GM23338 (cell line): ENCODE measurements around the gene MRM2. TPM values are rescaled to one million over a fixed set of nuclear protein-coding genes. Genes with fewer than 3 reads are reported as not detected.

Experiments used
- ATAC-seq: fragments of 200-7000 bp; cut with Tn5 transposase; 3 replicates; pipeline ENCODE4 v1.9.1; 2020
- DNase-seq: peaks from one replicate; pipeline ENCODE4 v3.0.0-alpha.2; 2015; ENCODE audit warnings: low spot score
- H2AFZ ChIP-seq: fragments of 200-600 bp; sonication (generic); 2 replicates; pipeline ENCODE4 v1.8.0; 2016; ENCODE audit warnings: antibody characterized with exemption, mild to moderate bottlenecking, moderate library complexity
- H3F3A ChIP-seq: fragments of 200-600 bp; sonication (generic); replicated peaks from 2 replicates; pipeline ENCODE4 v1.8.0; 2017; ENCODE audit warnings: antibody characterized with exemption, mixed run types, low read depth
- H3K27ac ChIP-seq: fragments of 200-600 bp; sonication (generic); 2 replicates; pipeline ENCODE4 v1.6.1; 2016; ENCODE audit warnings: low read depth
- H3K27me3 ChIP-seq: fragments of 200-600 bp; sonication (generic); 2 replicates; pipeline ENCODE4 v1.8.0; 2016; ENCODE audit warnings: mild to moderate bottlenecking, mixed run types, moderate library complexity; ENCODE audit not compliant: insufficient read depth
- H3K36me3 ChIP-seq: fragments of 200-600 bp; sonication (generic); 2 replicates; pipeline ENCODE4 v1.8.0; 2016; ENCODE audit warnings: mild to moderate bottlenecking; ENCODE audit not compliant: insufficient read depth
- H3K4me1 ChIP-seq: fragments of 200-600 bp; sonication (generic); 2 replicates; pipeline ENCODE4 v1.8.0; 2016; ENCODE audit warnings: mild to moderate bottlenecking, moderate library complexity; ENCODE audit not compliant: insufficient read depth
- H3K4me2 ChIP-seq: fragments of 200-600 bp; sonication (generic); 2 replicates; pipeline ENCODE4 v1.7.1; 2017; ENCODE audit warnings: mixed run types
- H3K4me3 ChIP-seq: fragments of 200-600 bp; sonication (generic); 2 replicates; pipeline ENCODE4 v1.6.1; 2016; ENCODE audit warnings: mixed run types
- H3K79me2 ChIP-seq: fragments of 200-600 bp; sonication (generic); replicated peaks from 2 replicates; pipeline ENCODE4 v1.8.0; 2017; ENCODE audit warnings: mild to moderate bottlenecking; ENCODE audit not compliant: insufficient read depth
- H3K9me2 ChIP-seq: fragments of 200-600 bp; sonication (generic); 2 replicates; pipeline ENCODE4 v1.8.0; 2017; ENCODE audit not compliant: insufficient read depth
- H4K20me1 ChIP-seq: fragments of 200-600 bp; sonication (generic); replicated peaks from 2 replicates; pipeline ENCODE4 v1.8.0; 2017; ENCODE audit warnings: mild to moderate bottlenecking; ENCODE audit not compliant: insufficient read depth
- H3K27ac Mint-ChIP-seq: 2 replicates; pipeline ENCODE4 v1.8.0; 2020; ENCODE audit warnings: inconsistent platforms, mild to moderate bottlenecking, moderate library complexity, mixed read lengths
- H3K27me3 Mint-ChIP-seq: 3 replicates; pipeline ENCODE4 v1.8.0; 2022; ENCODE audit warnings: low read depth, mild to moderate bottlenecking, moderate library complexity, mixed read lengths, inconsistent platforms; ENCODE audit not compliant: insufficient read depth, poor library complexity
- H3K36me3 Mint-ChIP-seq: 3 replicates; pipeline ENCODE4 v1.8.0; 2021; ENCODE audit warnings: low read depth, mild to moderate bottlenecking, inconsistent platforms, moderate library complexity, mixed read lengths
- H3K4me1 Mint-ChIP-seq: 3 replicates; pipeline ENCODE4 v1.8.0; 2020; ENCODE audit warnings: mild to moderate bottlenecking, inconsistent platforms, mixed read lengths
- H3K4me3 Mint-ChIP-seq: 3 replicates; pipeline ENCODE4 v1.8.0; 2021; ENCODE audit warnings: moderate library complexity, mild to moderate bottlenecking, inconsistent platforms, mixed read lengths
- H3K9me3 Mint-ChIP-seq: 3 replicates; pipeline ENCODE4 v1.8.0; 2020; ENCODE audit warnings: moderate library complexity, mild to moderate bottlenecking, inconsistent platforms, mixed read lengths
- CREB1 ChIP-seq: fragments of 250-450 bp; sonication (Bioruptor Pico); IDR thresholded peaks from 2 replicates; pipeline ENCODE4 v1.5.0; 2020; ENCODE audit warnings: low read depth, mild to moderate bottlenecking, moderate library complexity
- EZH2 ChIP-seq: fragments of 200-600 bp; sonication (generic); IDR thresholded peaks from one replicate; pipeline ENCODE4 v1.8.0; 2017; ENCODE audit warnings: antibody characterized with exemption, mild to moderate bottlenecking, low read depth; ENCODE audit not compliant: unreplicated experiment
- EZH2phosphoT487 ChIP-seq: fragments of 200-600 bp; sonication (generic); IDR thresholded peaks from one replicate; pipeline ENCODE4 v1.8.1; 2018; ENCODE audit warnings: antibody characterized with exemption; ENCODE audit not compliant: unreplicated experiment
- JUNB ChIP-seq: IDR thresholded peaks from one replicate; pipeline ENCODE4 v1.6.1; 2016; ENCODE audit warnings: antibody characterized with exemption; ENCODE audit not compliant: unreplicated experiment
- NANOG ChIP-seq: IDR thresholded peaks from 2 replicates; pipeline ENCODE4 v1.6.1; 2016; ENCODE audit warnings: antibody characterized with exemption, borderline replicate concordance
- POLR2AphosphoS5 ChIP-seq: IDR thresholded peaks from 2 replicates; pipeline ENCODE4 v1.6.1; 2016; ENCODE audit warnings: antibody characterized with exemption, low read depth
- STAT1 ChIP-seq: IDR thresholded peaks from one replicate; pipeline ENCODE4 v1.6.1; 2016; ENCODE audit warnings: antibody characterized with exemption; ENCODE audit not compliant: unreplicated experiment
- ZNF114 ChIP-seq: fragments of 250-450 bp; sonication (Bioruptor Pico); IDR thresholded peaks from 2 replicates; pipeline ENCODE4 v1.5.0; 2020; ENCODE audit warnings: mild to moderate bottlenecking, moderate library complexity
- ZNF331 ChIP-seq: fragments of 250-450 bp; sonication (Bioruptor Pico); IDR thresholded peaks from 2 replicates; pipeline ENCODE4 v1.5.0; 2020; ENCODE audit warnings: low read depth, mild to moderate bottlenecking, moderate library complexity
- polyA plus RNA-seq: library from polyadenylated mRNA; unstranded; fragments of >200 nt; fragmentation: Nextera tagmentation; extraction: Ambion mirVana; gene quantifications from 2 replicates; pipeline ENCODE4 v1.2.1, GENCODE V29; 2016
- total RNA-seq: library from RNA; depleted of rRNA; stranded (reverse); fragments of >200 nt; shearing (Covaris generic); gene quantifications from 2 replicates; pipeline ENCODE4 v1.2.3, GENCODE V29; 2014
- TF ChIP-seq, protein P1 (sequence below): fragments of 250-450 bp; sonication (Bioruptor Pico); IDR thresholded peaks from 2 replicates; pipeline ENCODE4 v1.5.0; 2020; ENCODE audit warnings: mild to moderate bottlenecking, moderate library complexity
- TF ChIP-seq, protein P2 (sequence below), 2 experiments: fragments of 200-600 bp in 1 of 2; sonication (generic) in 1 of 2; conservative IDR thresholded peaks; 2 replicates each; pipeline versions ENCODE4 v1.5.1 to v1.6.1; 2016 to 2017; ENCODE audit warnings: antibody characterized with exemption in 2 of 2, low read depth in 2 of 2, mild to moderate bottlenecking in 2 of 2, moderate library complexity in 1 of 2
- TF ChIP-seq, protein P3 (sequence below): IDR thresholded peaks from one replicate; pipeline ENCODE4 v1.6.1; 2018; ENCODE audit warnings: antibody characterized with exemption; ENCODE audit not compliant: unreplicated experiment
- TF ChIP-seq, protein P4 (sequence below): IDR thresholded peaks from 2 replicates; pipeline ENCODE4 v1.6.1; 2016; ENCODE audit warnings: antibody characterized with exemption

The MRM2 gene
- total and polyA plus RNA-seq, 2 experiments from 2014 or later = 30.0 to 37.8 TPM

DNA sequence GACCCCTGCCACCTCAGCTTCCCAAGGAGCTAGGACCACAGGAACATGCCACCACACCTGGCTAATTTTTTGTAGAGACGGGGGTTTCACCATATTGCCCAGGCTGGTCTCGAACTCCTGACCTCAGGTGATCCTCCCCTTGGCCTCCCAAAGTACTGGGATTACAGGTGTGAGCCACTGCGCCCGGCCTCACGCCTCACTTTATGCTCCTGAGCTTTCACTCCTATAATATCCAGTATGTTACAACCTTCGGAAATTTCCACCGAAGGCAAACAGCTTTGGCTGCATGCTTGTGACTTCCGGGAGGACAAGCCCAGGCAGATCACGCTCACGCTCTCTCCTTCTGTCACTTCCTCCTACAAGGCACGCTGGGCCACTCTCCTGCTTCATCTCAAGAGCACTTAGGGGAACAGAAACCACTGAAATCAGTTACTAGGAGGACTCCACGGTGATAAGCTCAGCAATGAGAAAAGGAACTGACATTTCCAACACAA lies 4.8 kb downstream of the MRM2 start:
- Histone ChIP-seq H3F3A (peaks cover 17% of the 10 kb centered on the region; the same call in 1 of the 2 replicates), H3K4me1 (peaks cover 17% of the 10 kb centered on the region), H3K4me3 (no peak overlapping the region), H3K79me2 (peaks cover 38% of the 10 kb centered on the region), H4K20me1 (no peaks in the 10 kb centered on the region; the same call in 1 of the 2 replicates), H3K27me3 (no peaks in the 10 kb centered on the region), H3K36me3 (peaks cover 40% of the 10 kb centered on the region), H3K4me2 (no peak overlapping the region), H3K9me2 (no peaks in the 10 kb centered on the region), H2AFZ (no peak overlapping the region), H3K27ac (peak overlapping the region; percentile 63; the same call in 1 of the 2 replicates)
- H3K27ac Mint-ChIP-seq = peak overlapping the region; percentile 70; the same call in 1 of the 2 replicates
- H3K4me1 Mint-ChIP-seq = peaks cover 7% of the 10 kb centered on the region; the same call in 2 of the 3 replicates
- H3K9me3 Mint-ChIP-seq = no peaks in the 10 kb centered on the region
- no peak overlapping the region; the same call in 2 of the 3 replicates for H3K4me3 Mint-ChIP-seq
- H3K36me3 Mint-ChIP-seq = peaks cover 54% of the 10 kb centered on the region
- no peak for ATAC-seq
- no peak for DNase-seq
- H3K27me3 Mint-ChIP-seq = peaks cover 15% of the 10 kb centered on the region
- TF ChIP-seq STAT1 (no peak), EZH2phosphoT487 (no peak), JUNB (no peak), POLR2AphosphoS5 (no peak), NANOG (no peak), EZH2 (no peak), ZNF114 (CRISPR knock-in tag) (no peak), CREB1 (CRISPR knock-in tag) (no peak), ZNF331 (no peak)
- TF ChIP-seq, protein P1, sequence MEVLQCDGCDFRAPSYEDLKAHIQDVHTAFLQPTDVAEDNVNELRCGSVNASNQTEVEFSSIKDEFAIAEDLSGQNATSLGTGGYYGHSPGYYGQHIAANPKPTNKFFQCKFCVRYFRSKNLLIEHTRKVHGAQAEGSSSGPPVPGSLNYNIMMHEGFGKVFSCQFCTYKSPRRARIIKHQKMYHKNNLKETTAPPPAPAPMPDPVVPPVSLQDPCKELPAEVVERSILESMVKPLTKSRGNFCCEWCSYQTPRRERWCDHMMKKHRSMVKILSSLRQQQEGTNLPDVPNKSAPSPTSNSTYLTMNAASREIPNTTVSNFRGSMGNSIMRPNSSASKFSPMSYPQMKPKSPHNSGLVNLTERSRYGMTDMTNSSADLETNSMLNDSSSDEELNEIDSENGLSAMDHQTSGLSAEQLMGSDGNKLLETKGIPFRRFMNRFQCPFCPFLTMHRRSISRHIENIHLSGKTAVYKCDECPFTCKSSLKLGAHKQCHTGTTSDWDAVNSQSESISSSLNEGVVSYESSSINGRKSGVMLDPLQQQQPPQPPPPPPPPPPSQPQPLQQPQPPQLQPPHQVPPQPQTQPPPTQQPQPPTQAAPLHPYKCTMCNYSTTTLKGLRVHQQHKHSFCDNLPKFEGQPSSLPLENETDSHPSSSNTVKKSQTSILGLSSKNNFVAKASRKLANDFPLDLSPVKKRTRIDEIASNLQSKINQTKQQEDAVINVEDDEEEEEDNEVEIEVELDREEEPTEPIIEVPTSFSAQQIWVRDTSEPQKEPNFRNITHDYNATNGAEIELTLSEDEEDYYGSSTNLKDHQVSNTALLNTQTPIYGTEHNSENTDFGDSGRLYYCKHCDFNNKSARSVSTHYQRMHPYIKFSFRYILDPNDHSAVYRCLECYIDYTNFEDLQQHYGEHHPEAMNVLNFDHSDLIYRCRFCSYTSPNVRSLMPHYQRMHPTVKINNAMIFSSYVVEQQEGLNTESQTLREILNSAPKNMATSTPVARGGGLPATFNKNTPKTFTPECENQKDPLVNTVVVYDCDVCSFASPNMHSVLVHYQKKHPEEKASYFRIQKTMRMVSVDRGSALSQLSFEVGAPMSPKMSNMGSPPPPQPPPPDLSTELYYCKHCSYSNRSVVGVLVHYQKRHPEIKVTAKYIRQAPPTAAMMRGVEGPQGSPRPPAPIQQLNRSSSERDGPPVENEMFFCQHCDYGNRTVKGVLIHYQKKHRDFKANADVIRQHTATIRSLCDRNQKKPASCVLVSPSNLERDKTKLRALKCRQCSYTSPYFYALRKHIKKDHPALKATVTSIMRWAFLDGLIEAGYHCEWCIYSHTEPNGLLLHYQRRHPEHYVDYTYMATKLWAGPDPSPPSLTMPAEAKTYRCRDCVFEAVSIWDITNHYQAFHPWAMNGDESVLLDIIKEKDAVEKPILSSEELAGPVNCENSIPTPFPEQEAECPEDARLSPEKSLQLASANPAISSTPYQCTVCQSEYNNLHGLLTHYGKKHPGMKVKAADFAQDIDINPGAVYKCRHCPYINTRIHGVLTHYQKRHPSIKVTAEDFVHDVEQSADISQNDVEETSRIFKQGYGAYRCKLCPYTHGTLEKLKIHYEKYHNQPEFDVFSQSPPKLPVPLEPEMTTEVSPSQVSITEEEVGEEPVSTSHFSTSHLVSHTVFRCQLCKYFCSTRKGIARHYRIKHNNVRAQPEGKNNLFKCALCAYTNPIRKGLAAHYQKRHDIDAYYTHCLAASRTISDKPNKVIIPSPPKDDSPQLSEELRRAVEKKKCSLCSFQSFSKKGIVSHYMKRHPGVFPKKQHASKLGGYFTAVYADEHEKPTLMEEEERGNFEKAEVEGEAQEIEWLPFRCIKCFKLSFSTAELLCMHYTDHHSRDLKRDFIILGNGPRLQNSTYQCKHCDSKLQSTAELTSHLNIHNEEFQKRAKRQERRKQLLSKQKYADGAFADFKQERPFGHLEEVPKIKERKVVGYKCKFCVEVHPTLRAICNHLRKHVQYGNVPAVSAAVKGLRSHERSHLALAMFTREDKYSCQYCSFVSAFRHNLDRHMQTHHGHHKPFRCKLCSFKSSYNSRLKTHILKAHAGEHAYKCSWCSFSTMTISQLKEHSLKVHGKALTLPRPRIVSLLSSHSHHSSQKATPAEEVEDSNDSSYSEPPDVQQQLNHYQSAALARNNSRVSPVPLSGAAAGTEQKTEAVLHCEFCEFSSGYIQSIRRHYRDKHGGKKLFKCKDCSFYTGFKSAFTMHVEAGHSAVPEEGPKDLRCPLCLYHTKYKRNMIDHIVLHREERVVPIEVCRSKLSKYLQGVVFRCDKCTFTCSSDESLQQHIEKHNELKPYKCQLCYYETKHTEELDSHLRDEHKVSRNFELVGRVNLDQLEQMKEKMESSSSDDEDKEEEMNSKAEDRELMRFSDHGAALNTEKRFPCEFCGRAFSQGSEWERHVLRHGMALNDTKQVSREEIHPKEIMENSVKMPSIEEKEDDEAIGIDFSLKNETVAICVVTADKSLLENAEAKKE (CRISPR knock-in tag) = no peak
- TF ChIP-seq, protein P2, sequence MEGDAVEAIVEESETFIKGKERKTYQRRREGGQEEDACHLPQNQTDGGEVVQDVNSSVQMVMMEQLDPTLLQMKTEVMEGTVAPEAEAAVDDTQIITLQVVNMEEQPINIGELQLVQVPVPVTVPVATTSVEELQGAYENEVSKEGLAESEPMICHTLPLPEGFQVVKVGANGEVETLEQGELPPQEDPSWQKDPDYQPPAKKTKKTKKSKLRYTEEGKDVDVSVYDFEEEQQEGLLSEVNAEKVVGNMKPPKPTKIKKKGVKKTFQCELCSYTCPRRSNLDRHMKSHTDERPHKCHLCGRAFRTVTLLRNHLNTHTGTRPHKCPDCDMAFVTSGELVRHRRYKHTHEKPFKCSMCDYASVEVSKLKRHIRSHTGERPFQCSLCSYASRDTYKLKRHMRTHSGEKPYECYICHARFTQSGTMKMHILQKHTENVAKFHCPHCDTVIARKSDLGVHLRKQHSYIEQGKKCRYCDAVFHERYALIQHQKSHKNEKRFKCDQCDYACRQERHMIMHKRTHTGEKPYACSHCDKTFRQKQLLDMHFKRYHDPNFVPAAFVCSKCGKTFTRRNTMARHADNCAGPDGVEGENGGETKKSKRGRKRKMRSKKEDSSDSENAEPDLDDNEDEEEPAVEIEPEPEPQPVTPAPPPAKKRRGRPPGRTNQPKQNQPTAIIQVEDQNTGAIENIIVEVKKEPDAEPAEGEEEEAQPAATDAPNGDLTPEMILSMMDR (conservative IDR thresholded peaks at IDR 0.05; ENCODE audit: low read depth in 2 of 2) = no peak
- TF ChIP-seq, protein P3, sequence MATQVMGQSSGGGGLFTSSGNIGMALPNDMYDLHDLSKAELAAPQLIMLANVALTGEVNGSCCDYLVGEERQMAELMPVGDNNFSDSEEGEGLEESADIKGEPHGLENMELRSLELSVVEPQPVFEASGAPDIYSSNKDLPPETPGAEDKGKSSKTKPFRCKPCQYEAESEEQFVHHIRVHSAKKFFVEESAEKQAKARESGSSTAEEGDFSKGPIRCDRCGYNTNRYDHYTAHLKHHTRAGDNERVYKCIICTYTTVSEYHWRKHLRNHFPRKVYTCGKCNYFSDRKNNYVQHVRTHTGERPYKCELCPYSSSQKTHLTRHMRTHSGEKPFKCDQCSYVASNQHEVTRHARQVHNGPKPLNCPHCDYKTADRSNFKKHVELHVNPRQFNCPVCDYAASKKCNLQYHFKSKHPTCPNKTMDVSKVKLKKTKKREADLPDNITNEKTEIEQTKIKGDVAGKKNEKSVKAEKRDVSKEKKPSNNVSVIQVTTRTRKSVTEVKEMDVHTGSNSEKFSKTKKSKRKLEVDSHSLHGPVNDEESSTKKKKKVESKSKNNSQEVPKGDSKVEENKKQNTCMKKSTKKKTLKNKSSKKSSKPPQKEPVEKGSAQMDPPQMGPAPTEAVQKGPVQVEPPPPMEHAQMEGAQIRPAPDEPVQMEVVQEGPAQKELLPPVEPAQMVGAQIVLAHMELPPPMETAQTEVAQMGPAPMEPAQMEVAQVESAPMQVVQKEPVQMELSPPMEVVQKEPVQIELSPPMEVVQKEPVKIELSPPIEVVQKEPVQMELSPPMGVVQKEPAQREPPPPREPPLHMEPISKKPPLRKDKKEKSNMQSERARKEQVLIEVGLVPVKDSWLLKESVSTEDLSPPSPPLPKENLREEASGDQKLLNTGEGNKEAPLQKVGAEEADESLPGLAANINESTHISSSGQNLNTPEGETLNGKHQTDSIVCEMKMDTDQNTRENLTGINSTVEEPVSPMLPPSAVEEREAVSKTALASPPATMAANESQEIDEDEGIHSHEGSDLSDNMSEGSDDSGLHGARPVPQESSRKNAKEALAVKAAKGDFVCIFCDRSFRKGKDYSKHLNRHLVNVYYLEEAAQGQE = no peak
- TF ChIP-seq, protein P4, sequence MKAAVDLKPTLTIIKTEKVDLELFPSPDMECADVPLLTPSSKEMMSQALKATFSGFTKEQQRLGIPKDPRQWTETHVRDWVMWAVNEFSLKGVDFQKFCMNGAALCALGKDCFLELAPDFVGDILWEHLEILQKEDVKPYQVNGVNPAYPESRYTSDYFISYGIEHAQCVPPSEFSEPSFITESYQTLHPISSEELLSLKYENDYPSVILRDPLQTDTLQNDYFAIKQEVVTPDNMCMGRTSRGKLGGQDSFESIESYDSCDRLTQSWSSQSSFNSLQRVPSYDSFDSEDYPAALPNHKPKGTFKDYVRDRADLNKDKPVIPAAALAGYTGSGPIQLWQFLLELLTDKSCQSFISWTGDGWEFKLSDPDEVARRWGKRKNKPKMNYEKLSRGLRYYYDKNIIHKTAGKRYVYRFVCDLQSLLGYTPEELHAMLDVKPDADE = no peak
